Panc1 (cell line): ENCODE measurements around the gene GRHL1. TPM values are rescaled to one million over a fixed set of nuclear protein-coding genes. Genes with fewer than 3 reads are reported as not detected.

Experiments used
- ATAC-seq: fragments of 200-7000 bp; cut with Tn5 transposase; 2 replicates; pipeline ENCODE4 v1.9.1; 2020; ENCODE audit warnings: mild to moderate bottlenecking, moderate library complexity
- BruUV-seq: library from RNA; stranded (reverse); fragments of 400-500 nt; replicated peaks from 2 replicates; lab custom pipeline; 2021; lab: Mats Ljungman, UMichigan
- CTCF ChIA-PET: fragments of 300-600 bp; sonication (Branson Sonifier 250); formaldehyde crosslinking; loops from one replicate; lab custom pipeline; 2022; ENCODE audit warnings: antibody characterized with exemption; lab: Charles Lee
- POLR2A ChIA-PET: fragments of 300-600 bp; sonication (Branson Sonifier 250); formaldehyde crosslinking; loops from one replicate; lab custom pipeline; 2022; ENCODE audit warnings: antibody characterized with exemption; lab: Charles Lee
- DNase-seq: peaks from one replicate; pipeline ENCODE4 v3.0.0-alpha.2; 2010; ENCODE audit warnings: low read depth, low spot score
- H3K27ac ChIP-seq: 2 replicates; pipeline ENCODE4 v1.5.1; 2011; ENCODE audit warnings: mild to moderate bottlenecking, low read length, inconsistent platforms
- H3K27me3 ChIP-seq: fragments of 200-500 bp; sonication (Bioruptor generic); 2 replicates; pipeline ENCODE4 v1.6.0; 2014; ENCODE audit warnings: low read length, inconsistent platforms; ENCODE audit not compliant: control insufficient read depth, insufficient read depth
- H3K36me3 ChIP-seq: fragments of 200-500 bp; sonication (Bioruptor generic); 2 replicates; pipeline ENCODE4 v1.5.1; 2014; ENCODE audit warnings: inconsistent platforms, mild to moderate bottlenecking, low read length, moderate library complexity; ENCODE audit not compliant: control insufficient read depth, insufficient read depth
- H3K4me1 ChIP-seq: 2 replicates; pipeline ENCODE4 v1.5.1; 2011; ENCODE audit warnings: inconsistent platforms, mild to moderate bottlenecking, low read length, moderate library complexity; ENCODE audit not compliant: control insufficient read depth, insufficient read depth
- H3K4me3 ChIP-seq, 2 experiments: 2 replicates each; pipeline ENCODE4 v1.5.1; 2011 to 2012; ENCODE audit warnings: low read depth in 2 of 2, low read length in 2 of 2, mild to moderate bottlenecking in 2 of 2, inconsistent platforms in 1 of 2, moderate library complexity in 1 of 2
- H3K9me3 ChIP-seq: fragments of 200-500 bp; sonication (Bioruptor generic); 2 replicates; pipeline ENCODE4 v1.5.1; 2014; ENCODE audit warnings: low read depth, mild to moderate bottlenecking, inconsistent platforms, low read length, moderate library complexity; ENCODE audit not compliant: control insufficient read depth, insufficient read depth
- POLR2AphosphoS5 ChIP-seq: IDR thresholded peaks from 2 replicates; pipeline ENCODE4 v1.6.1; 2012; ENCODE audit warnings: mild to moderate bottlenecking, low read depth, low read length, moderate library complexity
- REST ChIP-seq, 2 experiments: IDR thresholded peaks; 2 replicates each; pipeline ENCODE4 v1.6.1; 2011 to 2012; ENCODE audit warnings: low read depth in 2 of 2, control low read depth in 1 of 2, low read length in 1 of 2, mild to moderate bottlenecking in 1 of 2, moderate library complexity in 1 of 2; ENCODE audit not compliant: insufficient read depth in 1 of 2
- SIN3A ChIP-seq: IDR thresholded peaks from 2 replicates; pipeline ENCODE4 v1.6.1; 2012; ENCODE audit warnings: low read depth, mild to moderate bottlenecking, low read length, moderate library complexity, borderline replicate concordance; ENCODE audit not compliant: insufficient read depth
- TCF7L2 ChIP-seq: IDR thresholded peaks from 2 replicates; pipeline ENCODE4 v1.6.1; 2011; ENCODE audit warnings: mild to moderate bottlenecking, low read depth, low read length, inconsistent platforms
- in situ Hi-C: cut with HindIII; loops from 2 replicates; pipeline ENCODE4 v1.10.0; 2016; ENCODE audit warnings: low sequenced_read_pairs, low pct_unique_long_range_greater_than_20kb
- intact Hi-C: fragments of 100-400 bp; cut with micrococcal nuclease; formaldehyde crosslinking; loops from one replicate; pipeline ENCODE4 v1.10.0; 2022; ENCODE audit not compliant: unreplicated experiment
- total RNA-seq: library from RNA; stranded (reverse); gene quantifications from one replicate; pipeline ENCODE4 v1.2.1, GENCODE V29; 2021; ENCODE audit not compliant: unreplicated experiment
- TF ChIP-seq, protein P1 (sequence below): fragments of 450-650 bp; IDR thresholded peaks from 2 replicates; pipeline ENCODE4 v1.5.1; 2017; ENCODE audit warnings: mild to moderate bottlenecking

Gene GRHL1
- total RNA-seq, 1 experiment from 2014 or later: 4.7 TPM

- DNase-seq: no peak
- Histone ChIP-seq H3K9me3 (no peaks in the 10 kb centered on the region), H3K4me1 (no peaks in the 10 kb centered on the region), H3K36me3 (no peaks in the 10 kb centered on the region), H3K27ac (no peak overlapping the region), H3K4me3 (no peak overlapping the region), H3K27me3 (no peaks in the 10 kb centered on the region)
- BruUV-seq: no TSS peak
- ChIA-PET POLR2A (no interaction called here), CTCF (interaction anchor here (0.6 to 1.0 kb wide), 2 partner anchors 23 to 297 kb away, joined by 3 to 4 read pairs; no protein-coding TSS in a partner anchor)
- TF ChIP-seq, protein P1, sequence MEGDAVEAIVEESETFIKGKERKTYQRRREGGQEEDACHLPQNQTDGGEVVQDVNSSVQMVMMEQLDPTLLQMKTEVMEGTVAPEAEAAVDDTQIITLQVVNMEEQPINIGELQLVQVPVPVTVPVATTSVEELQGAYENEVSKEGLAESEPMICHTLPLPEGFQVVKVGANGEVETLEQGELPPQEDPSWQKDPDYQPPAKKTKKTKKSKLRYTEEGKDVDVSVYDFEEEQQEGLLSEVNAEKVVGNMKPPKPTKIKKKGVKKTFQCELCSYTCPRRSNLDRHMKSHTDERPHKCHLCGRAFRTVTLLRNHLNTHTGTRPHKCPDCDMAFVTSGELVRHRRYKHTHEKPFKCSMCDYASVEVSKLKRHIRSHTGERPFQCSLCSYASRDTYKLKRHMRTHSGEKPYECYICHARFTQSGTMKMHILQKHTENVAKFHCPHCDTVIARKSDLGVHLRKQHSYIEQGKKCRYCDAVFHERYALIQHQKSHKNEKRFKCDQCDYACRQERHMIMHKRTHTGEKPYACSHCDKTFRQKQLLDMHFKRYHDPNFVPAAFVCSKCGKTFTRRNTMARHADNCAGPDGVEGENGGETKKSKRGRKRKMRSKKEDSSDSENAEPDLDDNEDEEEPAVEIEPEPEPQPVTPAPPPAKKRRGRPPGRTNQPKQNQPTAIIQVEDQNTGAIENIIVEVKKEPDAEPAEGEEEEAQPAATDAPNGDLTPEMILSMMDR: no peak
- TF ChIP-seq POLR2AphosphoS5 (no peak), REST (IDR thresholded peaks at IDR 0.05; ENCODE audit: insufficient read depth in 1 of 2, low read depth in 2 of 2, low read length in 1 of 2) (no peak), SIN3A (no peak), TCF7L2 (no peak)
- intact Hi-C loops (no loop called here), in situ Hi-C loops (no loop called here)
- ATAC-seq: no peak
Observed at GRCh38 chr2:10007435-10007834, 55.9 kb downstream of the GRHL1 start.

DNA sequence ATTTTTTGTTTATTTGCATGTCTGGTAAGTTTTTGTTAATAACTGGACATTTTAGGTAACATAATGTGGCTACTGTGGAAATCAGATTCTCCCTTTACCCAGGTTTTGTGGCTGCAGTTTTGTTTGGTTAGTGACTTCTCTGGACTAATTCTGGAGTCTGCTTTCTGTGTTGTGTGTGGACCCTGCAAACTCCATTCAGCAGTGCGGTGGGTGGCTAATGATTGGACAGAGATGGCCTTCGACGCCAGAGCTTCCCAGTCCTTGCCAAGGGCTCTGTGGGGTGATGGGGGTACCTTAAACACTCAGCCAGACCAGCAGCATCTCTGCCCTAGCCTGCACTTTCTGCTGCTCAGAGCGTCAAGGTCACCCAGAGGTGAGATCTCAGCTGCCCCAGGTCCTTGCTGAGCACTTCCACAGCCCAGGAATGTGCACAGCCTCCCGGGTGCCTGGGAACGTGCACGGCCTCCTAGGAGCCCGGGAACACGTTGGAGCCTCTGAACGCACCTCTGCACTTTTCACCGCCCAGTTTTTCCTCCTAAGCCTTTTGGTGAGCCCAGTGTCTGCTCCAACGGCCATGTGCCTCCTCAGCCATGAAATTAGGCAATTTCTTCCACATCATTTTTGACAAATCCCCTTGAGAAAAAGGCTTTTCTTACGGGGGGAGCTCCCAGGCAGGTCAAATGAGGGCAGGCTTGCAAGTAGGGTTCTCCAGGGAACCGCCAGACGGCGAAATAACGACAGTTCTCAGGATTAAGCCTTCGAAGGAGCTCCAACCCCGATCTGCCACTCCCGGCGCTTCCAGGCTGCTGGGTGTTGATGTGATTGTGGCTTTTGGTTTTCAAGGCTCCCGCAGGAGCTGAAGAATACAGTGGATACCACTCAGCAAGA lies 56.7 kb downstream of the GRHL1 start:
- Histone ChIP-seq H3K9me3 (no peaks in the 10 kb centered on the region), H3K27ac (no peak overlapping the region), H3K4me1 (no peaks in the 10 kb centered on the region), H3K27me3 (no peaks in the 10 kb centered on the region), H3K4me3 (no peak overlapping the region), H3K36me3 (no peaks in the 10 kb centered on the region)
- CTCF ChIA-PET: interaction anchor here (1.0 kb wide), 1 partner anchor 24 kb away, joined by 4 read pairs; no protein-coding TSS in a partner anchor
- in situ Hi-C loops: no loop called here
- ATAC-seq: no peak
- POLR2A ChIA-PET: no interaction called here
- no peak for DNase-seq
- no TSS peak for BruUV-seq
- TF ChIP-seq SIN3A (no peak), TCF7L2 (no peak), POLR2AphosphoS5 (no peak), REST (IDR thresholded peaks at IDR 0.05; ENCODE audit: insufficient read depth in 1 of 2, low read depth in 2 of 2, low read length in 1 of 2) (no peak)
- TF ChIP-seq, protein P1: no peak
- intact Hi-C loops: no loop called here
